ENCODE data around the gene GORASP2.

Gene GORASP2

DNA sequence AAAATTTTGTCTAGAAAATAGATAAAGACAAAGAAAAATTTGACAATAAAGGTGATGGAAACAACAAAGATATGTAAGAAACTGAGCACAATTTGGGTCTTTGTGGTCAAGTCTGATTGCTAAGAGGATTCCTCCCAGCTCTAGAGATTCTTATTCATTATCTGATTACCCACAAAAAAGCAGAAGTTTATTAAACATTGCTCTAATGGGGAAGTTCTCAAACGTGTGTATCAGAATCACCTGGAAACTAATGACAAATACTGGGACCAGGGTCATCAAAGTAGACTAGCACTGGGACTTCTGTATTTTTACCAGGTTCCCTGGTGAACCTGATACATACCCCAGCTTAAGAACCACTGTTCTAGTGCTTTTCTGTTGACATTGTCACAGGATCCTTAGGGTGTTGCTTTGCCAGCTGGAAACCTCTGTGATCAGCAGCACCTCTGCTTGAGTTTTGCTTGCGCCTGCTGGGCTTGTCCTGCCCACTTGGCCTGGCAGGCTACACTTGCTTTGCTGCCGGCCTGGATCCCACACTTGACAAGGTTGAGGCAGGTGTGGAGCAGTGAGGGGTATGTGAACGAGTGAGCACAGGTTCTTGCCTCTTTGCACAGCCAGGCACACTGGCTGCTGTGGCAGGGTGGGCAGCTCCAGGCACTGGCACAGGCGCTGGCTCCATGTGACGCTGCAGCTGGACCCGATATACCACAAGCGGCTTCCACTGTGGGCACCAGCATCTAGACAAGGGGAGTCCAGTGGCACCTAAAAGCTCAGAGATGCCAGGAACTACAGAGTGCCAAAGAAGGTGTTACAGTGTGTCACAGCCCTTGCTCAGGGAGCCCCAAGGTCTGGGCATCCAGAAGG is 6.2 kb upstream of the GORASP2 start:
- POLR2A ChIA-PET (ENCODE audit: low non-redundant PET): no interaction called here
- no peak overlapping the region for H3K27ac ChIP-seq
- DNase-seq (ENCODE audit: low spot score): no peak
- TF ChIP-seq, protein P1, sequence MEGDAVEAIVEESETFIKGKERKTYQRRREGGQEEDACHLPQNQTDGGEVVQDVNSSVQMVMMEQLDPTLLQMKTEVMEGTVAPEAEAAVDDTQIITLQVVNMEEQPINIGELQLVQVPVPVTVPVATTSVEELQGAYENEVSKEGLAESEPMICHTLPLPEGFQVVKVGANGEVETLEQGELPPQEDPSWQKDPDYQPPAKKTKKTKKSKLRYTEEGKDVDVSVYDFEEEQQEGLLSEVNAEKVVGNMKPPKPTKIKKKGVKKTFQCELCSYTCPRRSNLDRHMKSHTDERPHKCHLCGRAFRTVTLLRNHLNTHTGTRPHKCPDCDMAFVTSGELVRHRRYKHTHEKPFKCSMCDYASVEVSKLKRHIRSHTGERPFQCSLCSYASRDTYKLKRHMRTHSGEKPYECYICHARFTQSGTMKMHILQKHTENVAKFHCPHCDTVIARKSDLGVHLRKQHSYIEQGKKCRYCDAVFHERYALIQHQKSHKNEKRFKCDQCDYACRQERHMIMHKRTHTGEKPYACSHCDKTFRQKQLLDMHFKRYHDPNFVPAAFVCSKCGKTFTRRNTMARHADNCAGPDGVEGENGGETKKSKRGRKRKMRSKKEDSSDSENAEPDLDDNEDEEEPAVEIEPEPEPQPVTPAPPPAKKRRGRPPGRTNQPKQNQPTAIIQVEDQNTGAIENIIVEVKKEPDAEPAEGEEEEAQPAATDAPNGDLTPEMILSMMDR (conservative IDR thresholded peaks at IDR 0.05; ENCODE audit: low read depth): no peak
- CTCF ChIA-PET: no interaction called here

- H3K27ac ChIP-seq: no peak overlapping the region
- TF ChIP-seq, protein P1 (conservative IDR thresholded peaks at IDR 0.05; ENCODE audit: low read depth): no peak
- CTCF ChIA-PET: interaction anchor here (0.7 kb wide), 1 partner anchor 554 kb away, joined by 3 read pairs; no protein-coding TSS in a partner anchor
- DNase-seq (ENCODE audit: low spot score): no peak
- POLR2A ChIA-PET (ENCODE audit: low non-redundant PET): no interaction called here
These were observed 5.3 kb upstream of the GORASP2 start for GRCh38 chr2:170923799-170924198.

DNA sequence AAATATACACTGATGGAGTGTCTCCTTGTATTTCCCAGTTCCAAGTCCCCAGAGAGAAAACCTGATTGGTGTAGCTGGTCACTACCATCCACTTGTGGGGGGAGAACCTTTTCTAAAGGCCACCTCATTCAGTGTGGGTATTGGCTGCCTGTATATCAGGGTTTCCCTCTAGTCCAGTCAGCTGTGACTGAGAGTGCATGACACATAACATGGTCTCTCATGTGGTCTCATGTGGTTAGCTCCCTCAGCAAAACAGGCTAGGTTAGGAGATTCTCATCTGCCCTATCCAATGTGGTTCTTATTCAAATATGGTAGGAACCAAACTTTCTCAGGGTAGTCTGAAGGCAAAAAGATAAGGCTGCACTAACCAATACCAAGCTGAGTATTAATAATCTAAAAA is 4.1 kb upstream of the GORASP2 start:
- H3K27ac ChIP-seq: no peak overlapping the region
- no peak for DNase-seq (ENCODE audit: low spot score)
- ChIA-PET CTCF (no interaction called here), POLR2A (ENCODE audit: low non-redundant PET) (no interaction called here)
- TF ChIP-seq, protein P1 (conservative IDR thresholded peaks at IDR 0.05; ENCODE audit: low read depth): no peak

DNA sequence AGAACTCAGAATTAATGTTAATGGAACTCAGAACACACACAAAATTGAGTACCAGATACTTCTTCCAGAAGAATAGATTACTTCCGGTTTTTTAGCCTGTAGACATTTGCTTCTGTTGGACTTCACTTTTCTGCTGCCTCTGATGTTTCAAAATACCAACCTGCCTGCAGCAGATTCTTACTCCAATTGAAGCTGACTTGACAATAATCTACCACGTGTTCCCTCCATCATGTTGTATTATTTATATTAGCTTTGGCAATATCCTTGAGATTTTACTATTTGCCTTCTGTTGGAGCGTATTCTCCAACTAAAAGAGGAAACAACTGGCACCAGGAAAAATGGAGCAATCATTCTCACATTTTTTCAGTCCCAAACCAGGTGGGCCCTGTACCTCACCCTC is 3.1 kb upstream of the GORASP2 start:
- no peak overlapping the region for H3K27ac ChIP-seq
- ChIA-PET CTCF (no interaction called here), POLR2A (ENCODE audit: low non-redundant PET) (no interaction called here)
- TF ChIP-seq, protein P1 (conservative IDR thresholded peaks at IDR 0.05; ENCODE audit: low read depth): no peak
- DNase-seq (ENCODE audit: low spot score): no peak

DNA sequence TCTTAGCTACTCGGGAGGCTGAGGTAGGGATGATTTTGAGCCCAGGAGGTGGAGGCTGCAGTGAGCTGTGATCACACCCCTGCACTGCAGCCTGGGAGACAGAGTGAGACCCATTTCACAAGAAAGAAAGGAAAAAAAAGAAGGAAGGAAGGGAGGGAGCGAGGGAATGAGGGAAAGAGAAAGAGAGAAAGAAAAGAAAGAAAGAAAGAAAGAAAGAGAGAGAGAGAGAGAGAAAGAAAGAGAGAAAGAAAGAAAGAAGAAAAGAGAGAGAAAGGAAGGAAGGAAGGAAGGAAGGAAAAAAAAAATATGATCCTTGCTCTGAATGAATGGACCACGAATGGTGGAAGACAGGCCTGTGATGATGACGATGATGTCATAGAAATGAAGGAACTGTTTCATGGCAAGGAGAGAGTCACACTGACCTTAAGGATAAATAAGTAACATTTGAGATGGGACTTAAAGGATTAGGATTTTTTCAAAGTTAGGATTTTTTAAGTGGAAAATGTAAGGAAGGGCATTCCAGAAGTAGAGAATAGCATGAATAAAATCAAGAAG is 2.2 kb upstream of the GORASP2 start:
- ChIA-PET CTCF (no interaction called here), POLR2A (ENCODE audit: low non-redundant PET) (no interaction called here)
- TF ChIP-seq, protein P1 (conservative IDR thresholded peaks at IDR 0.05; ENCODE audit: low read depth): no peak
- no peak overlapping the region for H3K27ac ChIP-seq
- DNase-seq (ENCODE audit: low spot score): no peak

- TF ChIP-seq, protein P1 (conservative IDR thresholded peaks at IDR 0.05; ENCODE audit: low read depth): no peak
- peak; percentile 29 for DNase-seq (ENCODE audit: low spot score)
- H3K27ac ChIP-seq: peak overlapping the region; percentile 88
- ChIA-PET POLR2A (ENCODE audit: low non-redundant PET) (interaction anchor here (0.6 kb wide), 1 partner anchor 603 kb away, joined by 5 read pairs; no protein-coding TSS in a partner anchor), CTCF (interaction anchor here (0.6 to 1.2 kb wide), 14 partner anchors 8 to 1532 kb away, joined by 3 to 7 read pairs (median 3); partner anchors contain the start of gene ERICH2)
These were observed 823 bp upstream of the GORASP2 start for GRCh38 chr2:170928036-170928823.
